Right lobe of liver (tissue), 4 donors: Measurements from ENCODE around the gene DYNLL2.

Experiments
- CTCF ChIP-seq, 4 donors: fragments of 200-600 bp in 3 of 4; fragments of 450-650 bp in 1 of 4; IDR thresholded peaks; one replicate each; pipeline versions ENCODE4 v1.5.1 to v1.8.0; 2016 to 2022; ENCODE audit warnings: antibody characterized with exemption in 4 of 4, mild to moderate bottlenecking in 2 of 4
- POLR2A ChIP-seq: fragments of 450-650 bp; IDR thresholded peaks from one replicate; pipeline ENCODE4 v1.6.1; 2017; ENCODE audit warnings: antibody characterized with exemption, mild to moderate bottlenecking
- donor health status: DM: no; HTN: no; CAD: no.
- donor health status: DM: no; HTN: no; CAD: no.
- donor health status: DM: no; HTN: yes; CAD: no.

- TF ChIP-seq CTCF (IDR thresholded peaks at IDR 0.05): no peak
- no peak for TF ChIP-seq POLR2A
Measured at GRCh38 chr17:58059141-58059540, 24.1 kb upstream of the DYNLL2 start.
